DOHH2 (cell line): ENCODE measurements around the gene FBXO28.

Experiments
- EZH2phosphoT487 ChIP-seq: fragments of 200-600 bp; sonication (generic); IDR thresholded peaks from 2 replicates; pipeline ENCODE4 v1.6.1; 2017; ENCODE audit warnings: borderline replicate concordance, mild to moderate bottlenecking, antibody characterized with exemption, low read length, moderate library complexity, mixed read lengths
- TF ChIP-seq, protein P1 (sequence below): fragments of 200-600 bp; sonication (generic); IDR thresholded peaks from one replicate; pipeline ENCODE4 v1.5.1; 2014; ENCODE audit warnings: antibody characterized with exemption, mild to moderate bottlenecking, low read depth, low read length; ENCODE audit not compliant: poor library complexity, severe bottlenecking

- TF ChIP-seq, protein P1, sequence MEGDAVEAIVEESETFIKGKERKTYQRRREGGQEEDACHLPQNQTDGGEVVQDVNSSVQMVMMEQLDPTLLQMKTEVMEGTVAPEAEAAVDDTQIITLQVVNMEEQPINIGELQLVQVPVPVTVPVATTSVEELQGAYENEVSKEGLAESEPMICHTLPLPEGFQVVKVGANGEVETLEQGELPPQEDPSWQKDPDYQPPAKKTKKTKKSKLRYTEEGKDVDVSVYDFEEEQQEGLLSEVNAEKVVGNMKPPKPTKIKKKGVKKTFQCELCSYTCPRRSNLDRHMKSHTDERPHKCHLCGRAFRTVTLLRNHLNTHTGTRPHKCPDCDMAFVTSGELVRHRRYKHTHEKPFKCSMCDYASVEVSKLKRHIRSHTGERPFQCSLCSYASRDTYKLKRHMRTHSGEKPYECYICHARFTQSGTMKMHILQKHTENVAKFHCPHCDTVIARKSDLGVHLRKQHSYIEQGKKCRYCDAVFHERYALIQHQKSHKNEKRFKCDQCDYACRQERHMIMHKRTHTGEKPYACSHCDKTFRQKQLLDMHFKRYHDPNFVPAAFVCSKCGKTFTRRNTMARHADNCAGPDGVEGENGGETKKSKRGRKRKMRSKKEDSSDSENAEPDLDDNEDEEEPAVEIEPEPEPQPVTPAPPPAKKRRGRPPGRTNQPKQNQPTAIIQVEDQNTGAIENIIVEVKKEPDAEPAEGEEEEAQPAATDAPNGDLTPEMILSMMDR: no peak
- no peak for TF ChIP-seq EZH2phosphoT487
These were observed 43.4 kb downstream of the FBXO28 start for GRCh38 chr1:224157316-224157715.
